ENCODE data around the gene ARSG.

DNA sequence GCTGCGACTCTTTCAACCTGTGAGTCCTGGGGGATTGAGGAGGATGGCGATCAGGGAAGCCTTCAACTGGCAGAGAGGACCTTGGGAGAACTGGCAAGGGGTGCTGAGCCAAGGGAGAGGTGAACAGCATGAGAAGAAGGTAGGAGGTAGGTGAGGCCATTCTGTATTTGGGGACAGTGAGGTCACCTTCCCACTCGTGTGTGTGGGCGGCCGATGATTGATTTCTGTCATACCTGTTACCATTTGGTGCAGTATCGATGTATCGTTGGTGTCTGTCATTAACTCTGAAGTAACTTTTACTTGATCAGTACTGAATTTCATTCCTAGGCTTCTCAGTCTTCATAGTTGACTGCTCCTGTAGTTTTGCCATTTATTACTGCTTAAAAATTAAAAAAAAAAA, 3.8 kb downstream of the ARSG start:
- TF ChIP-seq CTCF (IDR thresholded peaks at IDR 0.05) (no peak), EZH2 (IDR thresholded peaks at IDR 0.05; ENCODE audit: borderline replicate concordance, insufficient read depth, low read depth, low read length, poor library complexity, severe bottlenecking) (no peak)

Measured in B cell (primary cell).